Measurements from ENCODE around the gene DPPA5. TPM values are rescaled to one million over a fixed set of nuclear protein-coding genes. Genes with fewer than 3 reads are reported as not detected.

Gene DPPA5
- total RNA-seq, 1 experiment from 2014 or later: 1.2 TPM

DNA sequence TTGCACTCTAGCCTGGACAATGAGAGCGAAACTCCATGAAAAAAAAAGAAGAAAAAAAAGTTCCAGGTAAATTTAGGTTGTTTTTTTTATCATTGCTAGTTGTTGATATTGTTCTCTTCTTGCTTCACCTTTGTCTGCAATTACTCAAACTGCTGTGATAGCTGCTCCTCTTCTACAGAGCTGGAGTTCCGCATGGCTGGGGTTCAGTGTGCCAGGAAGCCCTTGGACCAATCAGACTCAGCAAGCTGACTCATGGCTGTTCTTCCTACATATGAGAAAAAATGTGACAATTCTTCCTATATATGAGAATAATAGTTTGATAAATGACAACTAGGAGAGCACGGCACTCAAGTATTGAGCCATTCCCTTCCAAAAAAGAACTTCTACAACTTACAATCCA lies 28.4 kb downstream of the DPPA5 start:
- Histone ChIP-seq H3K4me2 (ENCODE audit: insufficient read depth, insufficient read length, low read length) (no peak overlapping the region), H2BK15ac (ENCODE audit: low read depth, low read length) (no peak overlapping the region), H3K4ac (ENCODE audit: low read depth, low read length) (no peak overlapping the region), H3T11ph (ENCODE audit: low read length) (no peak overlapping the region), H3K23ac (ENCODE audit: insufficient read length, low read depth, low read length) (no peak overlapping the region), H2AFZ (ENCODE audit: low read length) (no peak overlapping the region), H3K27ac (ENCODE audit: insufficient read length, low read depth, low read length) (no peak overlapping the region), H2BK5ac (ENCODE audit: insufficient read length, low read length) (no peak overlapping the region), H4K20me1 (ENCODE audit: control insufficient read depth, insufficient read depth, insufficient read length) (no peaks in the 10 kb centered on the region), H4K8ac (replicated peaks; ENCODE audit: insufficient read length, low read depth, low read length) (no peak overlapping the region), H3K23me2 (ENCODE audit: insufficient read length, low read depth, low read length, poor library complexity, severe bottlenecking) (no peaks in the 10 kb centered on the region), H2BK120ac (ENCODE audit: low read depth, low read length, poor library complexity, severe bottlenecking) (no peak overlapping the region), H3K14ac (ENCODE audit: insufficient read depth, low read length) (no peak overlapping the region), H3K9me3 (ENCODE audit: control insufficient read depth, low read depth, low read length) (no peaks in the 10 kb centered on the region), H3K56ac (ENCODE audit: insufficient read length, low read depth, low read length) (no peak overlapping the region), H4K91ac (ENCODE audit: insufficient read length, low read depth, low read length) (no peak overlapping the region), H4K5ac (ENCODE audit: insufficient read length, low read depth, low read length) (no peak overlapping the region), H3K27me3 (ENCODE audit: insufficient read depth, low read length) (no peaks in the 10 kb centered on the region), H3K79me2 (ENCODE audit: insufficient read depth, low read length) (no peaks in the 10 kb centered on the region), H2AK5ac (ENCODE audit: insufficient read length, low read length) (no peak overlapping the region), H3K4me1 (ENCODE audit: insufficient read depth, low read length) (no peaks in the 10 kb centered on the region), H3K9ac (ENCODE audit: extremely low read depth, insufficient read length, low read length) (no peak overlapping the region), H2BK20ac (ENCODE audit: low read depth, low read length, poor library complexity, severe bottlenecking) (no peak overlapping the region), H3K18ac (ENCODE audit: insufficient read length, low read depth, low read length) (no peak overlapping the region), H2BK12ac (ENCODE audit: insufficient read length, low read depth, low read length) (no peak overlapping the region), H3K79me1 (ENCODE audit: insufficient read depth, low read depth, low read length, poor library complexity, severe bottlenecking) (no peaks in the 10 kb centered on the region)
- peaks cover 2 to 4% of the 10 kb centered on the region in 2 experiments; a peak in 2 of 5 replicates for H3K9me3 Mint-ChIP-seq
- no peaks in the 10 kb centered on the region; the same call in 1 of the 2 replicates for H3K27me3 Mint-ChIP-seq (ENCODE audit: low read depth)
- no peaks in the 10 kb centered on the region for H3K36me3 Mint-ChIP-seq (ENCODE audit: insufficient read depth in 1 of 3, low read depth in 3 of 3)
- WGBS (ENCODE audit: extremely low coverage, insufficient read length, low lambda C conversion rate): no CpG with 5 or more reads among the region's 3 CpGs
- H3K4me1 Mint-ChIP-seq: peaks cover 5 to 6% of the 10 kb centered on the region in 2 experiments; a peak in 3 of 4 replicates
- H3K27ac Mint-ChIP-seq: no peak overlapping the region
- H3K4me3 Mint-ChIP-seq: no peak overlapping the region
- TF ChIP-seq, protein P1, sequence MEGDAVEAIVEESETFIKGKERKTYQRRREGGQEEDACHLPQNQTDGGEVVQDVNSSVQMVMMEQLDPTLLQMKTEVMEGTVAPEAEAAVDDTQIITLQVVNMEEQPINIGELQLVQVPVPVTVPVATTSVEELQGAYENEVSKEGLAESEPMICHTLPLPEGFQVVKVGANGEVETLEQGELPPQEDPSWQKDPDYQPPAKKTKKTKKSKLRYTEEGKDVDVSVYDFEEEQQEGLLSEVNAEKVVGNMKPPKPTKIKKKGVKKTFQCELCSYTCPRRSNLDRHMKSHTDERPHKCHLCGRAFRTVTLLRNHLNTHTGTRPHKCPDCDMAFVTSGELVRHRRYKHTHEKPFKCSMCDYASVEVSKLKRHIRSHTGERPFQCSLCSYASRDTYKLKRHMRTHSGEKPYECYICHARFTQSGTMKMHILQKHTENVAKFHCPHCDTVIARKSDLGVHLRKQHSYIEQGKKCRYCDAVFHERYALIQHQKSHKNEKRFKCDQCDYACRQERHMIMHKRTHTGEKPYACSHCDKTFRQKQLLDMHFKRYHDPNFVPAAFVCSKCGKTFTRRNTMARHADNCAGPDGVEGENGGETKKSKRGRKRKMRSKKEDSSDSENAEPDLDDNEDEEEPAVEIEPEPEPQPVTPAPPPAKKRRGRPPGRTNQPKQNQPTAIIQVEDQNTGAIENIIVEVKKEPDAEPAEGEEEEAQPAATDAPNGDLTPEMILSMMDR (conservative IDR thresholded peaks at IDR 0.05): no peak
- DNase-seq: no peak
